ENCODE results near the gene ALG13.
"Not testable (repeated sequence)": the region's sequence is repeated elsewhere in the genome, so short reads cannot be mapped to it uniquely, and the experiment has no call there.

DNA sequence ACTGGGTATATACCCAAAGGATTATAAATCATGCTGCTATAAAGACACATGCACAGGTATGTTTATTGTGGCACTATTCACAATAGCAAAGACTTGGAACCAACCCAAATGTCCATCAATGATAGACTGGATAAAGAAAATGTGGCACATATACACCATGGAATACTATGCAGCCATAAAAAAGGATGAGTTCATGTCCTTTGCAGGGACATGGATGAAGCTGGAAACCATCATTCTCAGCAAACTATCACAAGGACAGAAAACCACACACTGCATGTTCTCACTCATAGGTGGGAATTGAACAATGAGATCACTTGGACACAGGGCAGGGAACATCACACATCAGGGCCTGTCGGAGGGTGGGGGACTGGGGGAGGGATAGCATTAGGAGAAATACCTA lies 109.1 kb downstream of the ALG13 start:
- TF ChIP-seq, protein P1, sequence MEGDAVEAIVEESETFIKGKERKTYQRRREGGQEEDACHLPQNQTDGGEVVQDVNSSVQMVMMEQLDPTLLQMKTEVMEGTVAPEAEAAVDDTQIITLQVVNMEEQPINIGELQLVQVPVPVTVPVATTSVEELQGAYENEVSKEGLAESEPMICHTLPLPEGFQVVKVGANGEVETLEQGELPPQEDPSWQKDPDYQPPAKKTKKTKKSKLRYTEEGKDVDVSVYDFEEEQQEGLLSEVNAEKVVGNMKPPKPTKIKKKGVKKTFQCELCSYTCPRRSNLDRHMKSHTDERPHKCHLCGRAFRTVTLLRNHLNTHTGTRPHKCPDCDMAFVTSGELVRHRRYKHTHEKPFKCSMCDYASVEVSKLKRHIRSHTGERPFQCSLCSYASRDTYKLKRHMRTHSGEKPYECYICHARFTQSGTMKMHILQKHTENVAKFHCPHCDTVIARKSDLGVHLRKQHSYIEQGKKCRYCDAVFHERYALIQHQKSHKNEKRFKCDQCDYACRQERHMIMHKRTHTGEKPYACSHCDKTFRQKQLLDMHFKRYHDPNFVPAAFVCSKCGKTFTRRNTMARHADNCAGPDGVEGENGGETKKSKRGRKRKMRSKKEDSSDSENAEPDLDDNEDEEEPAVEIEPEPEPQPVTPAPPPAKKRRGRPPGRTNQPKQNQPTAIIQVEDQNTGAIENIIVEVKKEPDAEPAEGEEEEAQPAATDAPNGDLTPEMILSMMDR (IDR thresholded peaks at IDR 0.05 in 4 of 5, conservative IDR thresholded peaks at IDR 0.05 in 1 of 5) = not testable (repeated sequence)
- not testable (repeated sequence) for TF ChIP-seq POLR2A (IDR thresholded peaks at IDR 0.05)
